Suprapubic skin (tissue), 4 donors: Measurements from ENCODE around the gene PCAT7. TPM values are rescaled to one million over a fixed set of nuclear protein-coding genes. Genes with fewer than 3 reads are reported as not detected.

Experiments
- DNase-seq, 2 donors: peaks; one replicate each; pipeline ENCODE4 v3.0.0-alpha.2; 2019; ENCODE audit warnings: low spot score in 2 of 2
- H3K27ac ChIP-seq: fragments of 200-600 bp; sonication (generic); one replicate; pipeline ENCODE4 v1.5.1; 2019
- H3K27me3 ChIP-seq: fragments of 200-600 bp; sonication (generic); one replicate; pipeline ENCODE4 v1.5.1; 2019
- H3K36me3 ChIP-seq: fragments of 200-600 bp; sonication (generic); one replicate; pipeline ENCODE4 v1.5.1; 2019
- H3K4me1 ChIP-seq: fragments of 200-600 bp; sonication (generic); one replicate; pipeline ENCODE4 v1.5.1; 2019
- H3K4me3 ChIP-seq: fragments of 200-600 bp; sonication (generic); one replicate; pipeline ENCODE4 v1.5.1; 2019; ENCODE audit warnings: mild to moderate bottlenecking
- H3K9me3 ChIP-seq: fragments of 200-600 bp; sonication (generic); one replicate; pipeline ENCODE4 v1.5.1; 2019
- EP300 ChIP-seq: sonication (generic); formaldehyde crosslinking; IDR thresholded peaks from one replicate; pipeline ENCODE4 v1.6.1; 2017; ENCODE audit warnings: antibody characterized with exemption
- POLR2A ChIP-seq, 2 donors: fragments of 450-650 bp; IDR thresholded peaks; one replicate each; pipeline ENCODE4 v1.6.1; 2017; ENCODE audit warnings: antibody characterized with exemption in 2 of 2, mild to moderate bottlenecking in 2 of 2, moderate library complexity in 2 of 2
- POLR2AphosphoS5 ChIP-seq, 3 donors: sonication (generic); formaldehyde crosslinking; IDR thresholded peaks; one replicate each; pipeline ENCODE4 v1.6.1; 2017; ENCODE audit warnings: antibody characterized with exemption in 3 of 3
- WGBS: methylation state at CpG from one replicate; pipeline ENCODE4 v1.1.5; 2018; 5-methylcytosine and 5-hydroxymethylcytosine counted together
- total RNA-seq, 4 donors: library from RNA; depleted of rRNA; stranded (reverse); fragments of >200 nt; gene quantifications; one replicate each; pipeline ENCODE4 v1.1.0, GENCODE V29; 2016
- TF ChIP-seq, protein P1 (sequence below), 2 donors: fragments of 200-600 bp in 1 of 2; fragments of 450-650 bp in 1 of 2; sonication (generic) in 1 of 2; IDR thresholded peaks; one replicate each; pipeline ENCODE4 v1.5.1; 2016 to 2019; ENCODE audit warnings: antibody characterized with exemption in 2 of 2, mild to moderate bottlenecking in 1 of 2, moderate library complexity in 1 of 2

Gene PCAT7
- total RNA-seq, 4 donors from 2014 or later: 0.87 TPM; not detected in 3

DNA sequence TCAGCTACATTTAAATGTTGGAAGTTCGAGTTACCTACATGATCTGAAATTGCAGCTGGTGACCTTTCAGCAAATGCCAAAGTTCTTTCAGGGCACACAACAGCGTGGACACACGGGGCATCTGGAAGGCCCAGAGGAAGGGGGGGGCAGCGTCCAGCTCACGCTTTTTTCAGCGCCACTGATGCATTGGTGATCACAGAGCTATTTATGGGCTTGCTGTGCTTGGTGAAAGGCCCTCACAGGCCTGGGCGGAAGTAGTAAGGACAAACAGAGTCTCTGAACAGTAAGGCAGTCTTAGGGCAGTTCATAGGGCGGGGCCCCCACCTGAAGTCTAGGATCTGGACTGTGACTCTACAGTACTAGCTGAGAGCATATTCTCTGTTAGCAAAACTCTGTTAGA lies 45.4 kb downstream of the PCAT7 start:
- TF ChIP-seq, protein P1, sequence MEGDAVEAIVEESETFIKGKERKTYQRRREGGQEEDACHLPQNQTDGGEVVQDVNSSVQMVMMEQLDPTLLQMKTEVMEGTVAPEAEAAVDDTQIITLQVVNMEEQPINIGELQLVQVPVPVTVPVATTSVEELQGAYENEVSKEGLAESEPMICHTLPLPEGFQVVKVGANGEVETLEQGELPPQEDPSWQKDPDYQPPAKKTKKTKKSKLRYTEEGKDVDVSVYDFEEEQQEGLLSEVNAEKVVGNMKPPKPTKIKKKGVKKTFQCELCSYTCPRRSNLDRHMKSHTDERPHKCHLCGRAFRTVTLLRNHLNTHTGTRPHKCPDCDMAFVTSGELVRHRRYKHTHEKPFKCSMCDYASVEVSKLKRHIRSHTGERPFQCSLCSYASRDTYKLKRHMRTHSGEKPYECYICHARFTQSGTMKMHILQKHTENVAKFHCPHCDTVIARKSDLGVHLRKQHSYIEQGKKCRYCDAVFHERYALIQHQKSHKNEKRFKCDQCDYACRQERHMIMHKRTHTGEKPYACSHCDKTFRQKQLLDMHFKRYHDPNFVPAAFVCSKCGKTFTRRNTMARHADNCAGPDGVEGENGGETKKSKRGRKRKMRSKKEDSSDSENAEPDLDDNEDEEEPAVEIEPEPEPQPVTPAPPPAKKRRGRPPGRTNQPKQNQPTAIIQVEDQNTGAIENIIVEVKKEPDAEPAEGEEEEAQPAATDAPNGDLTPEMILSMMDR (IDR thresholded peaks at IDR 0.05): no peak
- TF ChIP-seq POLR2AphosphoS5 (IDR thresholded peaks at IDR 0.05): no peak
- TF ChIP-seq EP300: no peak
- no peak for TF ChIP-seq POLR2A (IDR thresholded peaks at IDR 0.05)
- Histone ChIP-seq H3K36me3 (no peaks in the 10 kb centered on the region), H3K27ac (no peak overlapping the region), H3K27me3 (peaks cover 5% of the 10 kb centered on the region), H3K9me3 (no peaks in the 10 kb centered on the region), H3K4me3 (no peak overlapping the region), H3K4me1 (peaks cover 3% of the 10 kb centered on the region)
- 83% methylated on average over 8 of the region's 8 CpGs for WGBS
- DNase-seq: no peak

DNA sequence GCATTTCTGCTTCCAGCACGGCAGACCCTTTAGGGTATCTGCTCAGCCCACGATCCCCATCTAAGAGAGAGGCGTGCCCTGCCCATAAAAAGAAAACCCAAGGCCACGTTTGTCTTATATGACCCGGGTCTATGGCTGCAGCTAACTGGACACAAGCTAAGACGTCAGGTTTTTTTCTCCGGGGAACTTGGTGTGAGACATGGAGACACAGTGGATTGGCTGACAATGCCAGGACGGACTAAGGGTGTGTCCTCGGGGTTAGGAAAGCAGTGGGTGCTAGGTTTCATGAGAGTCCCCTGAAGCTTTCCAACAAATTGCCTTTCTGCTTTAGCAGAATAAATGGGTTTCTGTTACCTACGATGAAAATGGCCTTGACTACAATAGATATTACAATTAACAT lies 45.8 kb downstream of the PCAT7 start:
- Histone ChIP-seq H3K36me3 (no peaks in the 10 kb centered on the region), H3K27ac (no peak overlapping the region), H3K4me3 (no peak overlapping the region), H3K4me1 (peaks cover 3% of the 10 kb centered on the region), H3K9me3 (no peaks in the 10 kb centered on the region), H3K27me3 (peaks cover 2% of the 10 kb centered on the region)
- 76% methylated on average over 10 of the region's 10 CpGs for WGBS
- TF ChIP-seq POLR2AphosphoS5 (IDR thresholded peaks at IDR 0.05) (no peak), EP300 (no peak), POLR2A (IDR thresholded peaks at IDR 0.05) (no peak)
- TF ChIP-seq, protein P1 (IDR thresholded peaks at IDR 0.05): no peak
- no peak for DNase-seq

DNA sequence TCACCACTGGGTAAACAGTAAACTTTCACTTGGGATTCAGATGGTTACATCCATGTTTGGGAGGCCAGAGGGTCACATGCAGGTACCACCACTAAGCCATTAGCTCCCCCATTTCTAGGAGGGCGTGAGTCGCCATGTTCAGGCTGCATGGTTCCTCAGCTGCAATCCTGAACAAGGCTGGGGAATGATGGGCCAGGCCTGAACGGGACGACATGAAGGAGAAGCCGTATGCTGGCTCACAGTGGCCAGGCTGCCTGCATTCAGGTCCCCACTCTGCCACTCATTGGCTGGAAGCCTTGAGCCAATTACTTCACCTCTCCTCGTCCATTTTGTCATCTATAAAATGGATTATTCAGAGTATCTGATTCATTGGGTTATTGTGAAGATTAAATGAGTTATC lies 47.8 kb downstream of the PCAT7 start:
- 79% methylated on average over 6 of the region's 6 CpGs for WGBS
- H3K27ac ChIP-seq: no peak overlapping the region
- no peak overlapping the region for H3K4me3 ChIP-seq
- no peaks in the 10 kb centered on the region for H3K9me3 ChIP-seq
- TF ChIP-seq EP300 (no peak), POLR2A (IDR thresholded peaks at IDR 0.05) (no peak), POLR2AphosphoS5 (IDR thresholded peaks at IDR 0.05) (no peak)
- TF ChIP-seq, protein P1 (IDR thresholded peaks at IDR 0.05): no peak
- no peak for DNase-seq
- H3K27me3 ChIP-seq: peaks cover 4% of the 10 kb centered on the region
- no peaks in the 10 kb centered on the region for H3K36me3 ChIP-seq
- H3K4me1 ChIP-seq: peaks cover 3% of the 10 kb centered on the region

DNA sequence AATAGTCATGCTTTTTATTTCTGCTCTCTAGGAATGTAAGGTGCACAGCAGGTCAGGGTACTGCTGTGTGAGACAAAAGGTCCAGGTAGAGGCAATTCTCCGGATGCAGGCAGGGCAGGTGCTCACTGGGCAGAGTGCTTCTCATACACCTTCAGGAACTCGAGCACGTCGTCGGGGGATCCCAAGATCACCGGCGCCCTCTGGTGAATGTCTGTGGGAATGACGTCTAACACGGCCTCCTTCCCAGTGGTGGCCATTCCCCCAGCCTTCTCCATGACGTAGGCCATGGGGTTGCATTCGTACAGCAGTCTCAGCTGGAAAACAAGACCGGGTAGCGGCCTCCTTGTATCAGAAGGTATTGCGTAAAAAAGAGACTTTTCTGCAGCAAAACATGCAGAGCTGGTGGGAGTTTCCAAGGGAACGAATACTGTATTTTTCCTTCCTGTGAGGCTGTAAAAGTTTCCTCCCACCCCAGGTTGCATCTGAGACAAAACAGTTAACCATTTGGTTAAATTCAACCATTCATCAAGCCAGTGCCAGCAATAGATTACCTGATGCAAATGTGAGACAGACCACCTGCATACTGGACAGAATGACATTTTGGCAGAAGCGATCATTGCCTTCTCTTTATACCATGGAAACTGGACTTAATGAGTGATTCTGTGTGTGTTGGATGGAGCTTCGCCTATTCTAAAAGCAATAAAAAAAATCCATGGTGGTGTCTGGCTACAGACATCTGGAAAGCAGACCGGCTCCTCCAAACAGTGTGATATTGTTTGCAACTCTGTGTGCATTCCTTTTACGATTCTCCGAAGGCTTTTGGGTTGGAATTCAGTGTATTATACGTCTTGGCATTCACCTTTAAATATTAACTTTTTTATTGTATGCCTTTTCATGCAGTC lies 48.6 kb downstream of the PCAT7 start:
- no peak for TF ChIP-seq EP300
- TF ChIP-seq, protein P1 (IDR thresholded peaks at IDR 0.05): peak in 1 of 2 donors; percentile 53
- H3K4me1 ChIP-seq: peaks cover 3% of the 10 kb centered on the region
- no peak overlapping the region for H3K27ac ChIP-seq
- 30% methylated on average over 15 of the region's 21 CpGs for WGBS
- no peaks in the 10 kb centered on the region for H3K9me3 ChIP-seq
- H3K36me3 ChIP-seq: no peaks in the 10 kb centered on the region
- no peak overlapping the region for H3K4me3 ChIP-seq
- H3K27me3 ChIP-seq: peaks cover 4% of the 10 kb centered on the region
- DNase-seq: peak in 1 of 2 donors; percentile 68

DNA sequence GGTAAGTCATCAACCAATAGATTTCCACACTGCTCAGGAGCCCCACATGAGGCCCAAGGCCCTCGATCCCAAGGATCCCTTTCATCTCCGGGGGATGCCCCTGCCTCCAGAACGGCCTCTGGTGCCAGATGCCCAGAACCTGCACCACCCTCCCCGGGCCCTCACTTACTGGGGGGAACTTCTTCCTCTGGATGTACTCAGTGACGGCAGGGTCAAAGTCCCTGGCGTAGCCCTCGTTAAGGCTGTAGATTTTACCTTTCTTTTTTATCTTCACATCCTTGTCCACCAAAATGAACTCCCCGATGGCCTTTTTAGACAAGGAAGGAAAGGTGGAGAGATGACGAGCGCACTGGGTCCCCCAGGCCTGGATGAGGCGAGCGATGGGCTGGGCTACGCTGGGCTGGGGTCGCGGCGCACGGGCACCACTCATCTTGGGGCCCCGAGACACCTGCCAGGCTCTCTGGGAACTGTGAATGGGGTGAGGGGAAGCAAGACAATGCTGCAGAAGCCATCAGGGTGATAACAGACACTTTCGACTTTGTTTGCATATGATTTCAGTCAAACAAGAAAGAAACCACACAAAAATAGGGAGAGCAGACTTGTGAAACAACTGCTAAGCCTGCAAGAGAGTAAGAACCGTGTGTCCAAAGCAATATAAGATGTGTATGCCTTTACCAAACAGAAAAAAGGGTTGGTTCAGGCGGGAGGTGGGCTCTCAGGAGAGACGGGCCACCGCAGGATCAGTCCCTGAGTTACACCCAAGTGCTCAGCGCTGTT lies 52.0 kb downstream of the PCAT7 start:
- WGBS: 94% methylated on average over 24 of the region's 24 CpGs
- peaks cover 4% of the 10 kb centered on the region for H3K27me3 ChIP-seq
- DNase-seq: peak in 1 of 2 donors; percentile 65
- no peaks in the 10 kb centered on the region for H3K36me3 ChIP-seq
- no peaks in the 10 kb centered on the region for H3K9me3 ChIP-seq
- H3K4me3 ChIP-seq: no peak overlapping the region
- no peak for TF ChIP-seq EP300
- TF ChIP-seq POLR2AphosphoS5 (IDR thresholded peaks at IDR 0.05): no peak
- TF ChIP-seq POLR2A (IDR thresholded peaks at IDR 0.05): no peak
- TF ChIP-seq, protein P1 (IDR thresholded peaks at IDR 0.05): no peak
- no peak overlapping the region for H3K27ac ChIP-seq
- peaks cover 3% of the 10 kb centered on the region for H3K4me1 ChIP-seq
